ENCODE measurements around the gene FOXP1. TPM values are rescaled to one million over a fixed set of nuclear protein-coding genes. Genes with fewer than 3 reads are reported as not detected.
A peak's percentile ranks its signal among the peaks of the same experiment; 100 is the strongest.

The FOXP1 gene
- 10 to 100 TPM; 16.0 to 45.3 (median 39.0) TPM for polyA plus RNA-seq (ENCODE audit: insufficient read length in 4 of 4)

GRCh38 chr3:71583566-71584393 lies at the start of gene FOXP1:
TSS of gene FOXP1 (minus strand) at chr3:71583728. CDS start at chr3:71198381, 385,347 bp downstream.
- peak in 2 of 4 donors; percentile 78 to 81 for DNase-seq (ENCODE audit: low read depth in 4 of 4, low spot score in 3 of 4)

- DNase-seq (ENCODE audit: low read depth in 4 of 4, low spot score in 3 of 4), result no peak
Measured at GRCh38 chr3:71629711-71630110, 46.2 kb upstream of the FOXP1 start.

GRCh38 chr3:71629289-71629688 lies 45.8 kb upstream of the FOXP1 start:
- DNase-seq (ENCODE audit: low read depth in 4 of 4, low spot score in 3 of 4), result no peak

- no peak for DNase-seq (ENCODE audit: low read depth in 4 of 4, low spot score in 3 of 4)
Measured at GRCh38 chr3:71628522-71628921, 45.0 kb upstream of the FOXP1 start.

GRCh38 chr3:71625676-71626075 lies 42.1 kb upstream of the FOXP1 start:
- no peak for DNase-seq (ENCODE audit: low read depth in 4 of 4, low spot score in 3 of 4)

GRCh38 chr3:71621825-71622537 lies 38.5 kb upstream of the FOXP1 start:
- DNase-seq (ENCODE audit: low read depth in 4 of 4, low spot score in 3 of 4), result no peak

- DNase-seq (ENCODE audit: low read depth in 4 of 4, low spot score in 3 of 4), result no peak
Measured at GRCh38 chr3:71618538-71618937, 35.0 kb upstream of the FOXP1 start.

- no peak for DNase-seq (ENCODE audit: low read depth in 4 of 4, low spot score in 3 of 4)
Measured at GRCh38 chr3:71616571-71617021, 33.1 kb upstream of the FOXP1 start.

- no peak for DNase-seq (ENCODE audit: low read depth in 4 of 4, low spot score in 3 of 4)
Measured at GRCh38 chr3:71614869-71615268, 31.3 kb upstream of the FOXP1 start.

- no peak for DNase-seq (ENCODE audit: low read depth in 4 of 4, low spot score in 3 of 4)
Measured at GRCh38 chr3:71614426-71614825, 30.9 kb upstream of the FOXP1 start.

- no peak for DNase-seq (ENCODE audit: low read depth in 4 of 4, low spot score in 3 of 4)
Measured at GRCh38 chr3:71611099-71611498, 27.6 kb upstream of the FOXP1 start.

GRCh38 chr3:71607364-71607763 lies 23.8 kb upstream of the FOXP1 start:
- no peak for DNase-seq (ENCODE audit: low read depth in 4 of 4, low spot score in 3 of 4)

- DNase-seq (ENCODE audit: low read depth in 4 of 4, low spot score in 3 of 4), result no peak
Measured at GRCh38 chr3:71606582-71606981, 23.1 kb upstream of the FOXP1 start.

GRCh38 chr3:71602256-71602655 lies 18.7 kb upstream of the FOXP1 start:
- DNase-seq (ENCODE audit: low read depth in 4 of 4, low spot score in 3 of 4), result no peak

GRCh38 chr3:71601811-71602210 lies 18.3 kb upstream of the FOXP1 start:
- no peak for DNase-seq (ENCODE audit: low read depth in 4 of 4, low spot score in 3 of 4)

- DNase-seq (ENCODE audit: low read depth in 4 of 4, low spot score in 3 of 4), result no peak
Measured at GRCh38 chr3:71600646-71601288, 17.2 kb upstream of the FOXP1 start.

- no peak for DNase-seq (ENCODE audit: low read depth in 4 of 4, low spot score in 3 of 4)
Measured at GRCh38 chr3:71599416-71599815, 15.9 kb upstream of the FOXP1 start.

GRCh38 chr3:71598292-71598691 lies 14.8 kb upstream of the FOXP1 start:
- no peak for DNase-seq (ENCODE audit: low read depth in 4 of 4, low spot score in 3 of 4)

- no peak for DNase-seq (ENCODE audit: low read depth in 4 of 4, low spot score in 3 of 4)
Measured at GRCh38 chr3:71597286-71597685, 13.8 kb upstream of the FOXP1 start.

GRCh38 chr3:71593106-71593505 lies 9.6 kb upstream of the FOXP1 start:
- no peak for DNase-seq (ENCODE audit: low read depth in 4 of 4, low spot score in 3 of 4)

- DNase-seq (ENCODE audit: low read depth in 4 of 4, low spot score in 3 of 4), result no peak
Measured at GRCh38 chr3:71591101-71591500, 7.6 kb upstream of the FOXP1 start.

Measured in left renal pelvis (tissue), 4 donors.